AG04449 (cell line): ENCODE results near the gene MYO10.

Source experiments
- CTCF ChIA-PET: fragments of 350-600 bp; formaldehyde crosslinking; extraction: SDS; loops from one replicate; lab custom pipeline; 2021; ENCODE audit warnings: antibody characterized with exemption; lab: Yijun Ruan, JAX
- POLR2A ChIA-PET: fragments of 400-600, 350-600 bp; formaldehyde crosslinking; extraction: SDS; loops from one replicate; lab custom pipeline; 2020; ENCODE audit warnings: antibody characterized with exemption, inconsistent platforms; lab: Yijun Ruan, JAX
- DNase-seq: peaks from one replicate; pipeline ENCODE4 v3.0.0-alpha.2; 2010; ENCODE audit warnings: low read depth, low spot score
- H3K4me3 ChIP-seq: 2 replicates; pipeline ENCODE4 v1.5.1; 2011; ENCODE audit warnings: low read depth, mild to moderate bottlenecking, control low read depth, low read length
- CTCF ChIP-seq: IDR thresholded peaks from one replicate; pipeline ENCODE4 v1.5.1; 2011; ENCODE audit warnings: mild to moderate bottlenecking, moderate library complexity, low read length, control low read depth, inconsistent platforms; ENCODE audit not compliant: insufficient read depth; ENCODE audit errors: missing control alignments

MYO10 gene

GRCh38 chr5:16888694-16889124 lies 47.4 kb downstream of the MYO10 start:
- ChIA-PET POLR2A (interaction anchor here (0.7 kb wide), 1 partner anchor 17 kb away, joined by 6 read pairs; no protein-coding TSS in a partner anchor), CTCF (interaction anchor here (1.0 to 1.6 kb wide), 4 partner anchors 84 to 301 kb away, joined by 4 to 6 read pairs (median 4); no protein-coding TSS in a partner anchor)
- H3K4me3 ChIP-seq: no peak overlapping the region
- no peak for DNase-seq
- no peak for TF ChIP-seq CTCF

GRCh38 chr5:16886793-16887345 lies 49.2 kb downstream of the MYO10 start:
- H3K4me3 ChIP-seq: no peak overlapping the region
- no peak for TF ChIP-seq CTCF
- DNase-seq: no peak
- ChIA-PET POLR2A (no interaction called here), CTCF (interaction anchor here (1.0 to 2.2 kb wide), 4 partner anchors 24 to 304 kb away, joined by 3 to 9 read pairs (median 5); no protein-coding TSS in a partner anchor)

DNA sequence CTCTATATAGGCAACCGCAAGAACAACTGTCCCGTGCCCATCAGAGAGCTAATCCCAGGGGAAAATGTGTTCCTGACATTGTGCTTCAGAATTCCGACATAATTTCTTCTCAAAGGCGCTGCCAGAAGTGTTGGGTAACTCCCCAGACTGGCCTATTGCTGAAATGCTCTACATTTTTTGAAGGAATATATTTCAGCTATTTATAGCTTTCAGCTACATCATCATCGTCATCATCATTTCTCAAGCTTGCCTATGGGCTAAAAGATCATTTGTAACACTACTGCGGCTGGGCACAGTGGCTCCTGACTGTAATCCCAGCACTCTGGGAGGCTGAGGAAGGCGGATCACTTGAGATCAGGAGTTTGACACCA lies 49.7 kb downstream of the MYO10 start:
- ChIA-PET POLR2A (no interaction called here), CTCF (interaction anchor here (1.0 to 2.2 kb wide), 6 partner anchors 10 to 305 kb away, joined by 3 to 9 read pairs (median 4); no protein-coding TSS in a partner anchor)
- DNase-seq: peak; percentile 78

GRCh38 chr5:16885635-16886365 lies 50.3 kb downstream of the MYO10 start:
- H3K4me3 ChIP-seq: no peak overlapping the region
- TF ChIP-seq CTCF: no peak
- ChIA-PET POLR2A (no interaction called here), CTCF (interaction anchor here (1.0 to 2.2 kb wide), 6 partner anchors 11 to 305 kb away, joined by 3 to 9 read pairs (median 4); no protein-coding TSS in a partner anchor)
- no peak for DNase-seq

More for the DNA sequence above, 49.7 kb downstream of the MYO10 start:
- no peak for TF ChIP-seq CTCF
- no peak overlapping the region for H3K4me3 ChIP-seq

DNA sequence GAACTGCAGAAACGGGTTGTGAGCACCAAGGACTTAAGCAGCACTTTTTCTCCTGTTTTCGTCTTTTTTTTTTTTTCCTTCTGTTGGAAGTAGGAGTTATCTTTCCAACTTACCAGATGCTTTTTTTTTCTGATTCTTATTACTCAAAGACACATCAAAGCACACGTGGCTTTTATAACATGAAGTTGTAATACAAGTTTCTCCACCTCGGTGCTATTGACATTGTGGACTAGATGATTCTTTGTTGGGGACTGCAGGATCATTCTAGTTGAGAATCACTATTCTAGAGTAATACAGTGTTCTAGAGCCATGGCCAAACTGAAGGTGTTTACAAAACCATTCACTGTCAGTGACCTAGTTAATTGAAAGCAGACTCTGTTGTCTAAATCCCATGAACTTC lies 51.5 kb downstream of the MYO10 start:
- ChIA-PET CTCF (no interaction called here), POLR2A (no interaction called here)
- DNase-seq: no peak

More for the DNA sequence above, 51.5 kb downstream of the MYO10 start:
- TF ChIP-seq CTCF: no peak
- no peak overlapping the region for H3K4me3 ChIP-seq
